Esophagus squamous epithelium (tissue), 5 donors: ENCODE data around the gene PARVA. TPM values are rescaled to one million over a fixed set of nuclear protein-coding genes. Genes with fewer than 3 reads are reported as not detected.

Experiments
- DNase-seq: peaks from one replicate; lab custom pipeline; 2025; lab: John Stamatoyannopoulos, UW
- H3K27ac ChIP-seq, 4 donors: fragments of 200-600 bp; sonication (generic); one replicate each; pipeline ENCODE4 v1.5.1; 2016 to 2019; ENCODE audit warnings: mild to moderate bottlenecking in 1 of 4
- H3K27me3 ChIP-seq, 4 donors: fragments of 200-600 bp; sonication (generic); 1 replicate in 3 of 4; 2 replicates in 1 of 4; pipeline versions ENCODE4 v1.5.1 to v1.6.0; 2017 to 2021; ENCODE audit warnings: antibody characterized with exemption in 1 of 4
- H3K36me3 ChIP-seq, 3 donors: fragments of 200-600 bp; sonication (generic); one replicate each; pipeline ENCODE4 v1.5.1; 2016 to 2019
- H3K4me1 ChIP-seq, 3 donors: fragments of 200-600 bp; sonication (generic); one replicate each; pipeline ENCODE4 v1.5.1; 2017 to 2019
- H3K4me3 ChIP-seq, 4 donors: fragments of 200-600 bp; sonication (generic); 1 replicate in 3 of 4; 2 replicates in 1 of 4; pipeline ENCODE4 v1.5.1; 2016 to 2019; ENCODE audit warnings: mild to moderate bottlenecking in 2 of 4, moderate library complexity in 1 of 4
- H3K9me3 ChIP-seq, 3 donors: fragments of 200-600 bp; sonication (generic); one replicate each; pipeline ENCODE4 v1.5.1; 2016 to 2019
- CTCF ChIP-seq, 6 experiments: fragments of 450-650 bp in 4 of 6; fragments of 200-600 bp in 2 of 6; sonication (generic) in 2 of 6; IDR thresholded peaks; one replicate each; pipeline ENCODE4 v1.5.1; 2016 to 2019; ENCODE audit warnings: antibody characterized with exemption in 6 of 6, mild to moderate bottlenecking in 4 of 6, moderate library complexity in 4 of 6
- POLR2A ChIP-seq, 4 donors: fragments of 450-650 bp; IDR thresholded peaks; one replicate each; pipeline ENCODE4 v1.6.1; 2017; ENCODE audit warnings: antibody characterized with exemption in 4 of 4, mild to moderate bottlenecking in 4 of 4, moderate library complexity in 3 of 4
- WGBS, 2 donors: methylation state at CpG; one replicate each; pipeline ENCODE4 v1.1.5; 2018; 5-methylcytosine and 5-hydroxymethylcytosine counted together
- intact Hi-C: fragments of 100-400 bp; cut with DNase I; formaldehyde crosslinking; loops from one replicate; pipeline ENCODE4 v1.15.0; 2022
- total RNA-seq, 4 donors: library from RNA; depleted of rRNA; stranded (reverse); fragments of >200 nt; gene quantifications; one replicate each; pipeline ENCODE4 v1.1.0, GENCODE V29; 2016
- donor health status: DM: yes; HTN: yes; CAD: no.

PARVA gene
- total RNA-seq, 4 donors from 2014 or later, result 8.6 to 66.9 (median 16.2) TPM

GRCh38 chr11:12534549-12534948 lies 157.2 kb downstream of the PARVA start:
- TF ChIP-seq POLR2A (IDR thresholded peaks at IDR 0.05) (no peak), CTCF (IDR thresholded peaks at IDR 0.05) (no peak)
- H3K27me3 ChIP-seq, result no peaks in the 10 kb centered on the region
- no peak overlapping the region for H3K4me3 ChIP-seq
- peaks cover 0 to 17% (median 0%) of the 10 kb centered on the region in 3 donors for H3K36me3 ChIP-seq
- intact Hi-C loops, result no loop called here
- no peak for DNase-seq
- no peaks in the 10 kb centered on the region for H3K9me3 ChIP-seq
- no peak overlapping the region for H3K27ac ChIP-seq
- WGBS, 2 donors, result 85 to 94% methylated on average over 2 of the region's 2 CpGs
- H3K4me1 ChIP-seq, result peaks cover 0 to 45% (median 9%) of the 10 kb centered on the region in 3 donors

DNA sequence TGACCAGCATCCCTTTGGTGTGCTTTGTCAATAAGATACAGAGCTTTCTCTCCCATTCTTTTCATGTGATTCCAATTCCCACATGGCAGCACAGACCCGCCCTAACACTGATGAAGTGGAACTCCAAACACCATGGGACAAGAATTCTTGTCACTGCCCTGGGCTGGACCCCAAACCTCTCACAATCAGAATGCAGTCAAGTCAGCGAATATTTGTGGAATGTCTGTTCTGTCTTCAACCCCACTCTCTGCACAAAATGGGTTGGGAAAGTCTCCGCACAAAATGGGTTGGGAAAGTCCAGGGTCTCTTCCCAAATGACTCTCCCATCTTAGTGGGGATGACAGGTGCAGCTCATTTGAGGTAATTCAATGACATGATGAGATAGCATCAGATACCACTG lies 157.9 kb downstream of the PARVA start:
- peaks cover 0 to 45% (median 14%) of the 10 kb centered on the region in 3 donors for H3K4me1 ChIP-seq

DNA sequence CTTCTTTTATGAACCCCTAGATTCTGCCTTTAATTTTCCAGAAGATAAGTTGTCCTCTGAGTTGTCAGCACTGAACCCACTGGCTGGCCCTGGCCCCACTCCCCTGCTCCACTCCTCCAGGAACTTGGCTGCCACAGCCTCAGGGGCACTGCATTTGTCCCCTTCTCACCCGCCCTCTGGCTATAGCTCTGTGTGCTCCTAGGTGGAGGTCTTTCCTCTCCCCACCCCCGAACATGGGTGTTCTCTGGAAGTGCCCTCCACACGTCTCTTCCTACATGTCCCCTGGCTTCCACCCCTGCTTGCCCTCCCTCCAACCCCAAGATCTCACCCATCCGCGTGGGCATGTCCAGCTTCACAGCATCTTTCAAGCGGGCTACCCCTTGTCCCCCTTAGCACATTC lies 159.2 kb downstream of the PARVA start:
- Histone ChIP-seq H3K27ac (no peak overlapping the region), H3K36me3 (peaks cover 0 to 13% (median 0%) of the 10 kb centered on the region in 3 donors), H3K4me1 (peaks cover 0 to 50% (median 21%) of the 10 kb centered on the region in 3 donors), H3K4me3 (no peak overlapping the region), H3K9me3 (no peaks in the 10 kb centered on the region), H3K27me3 (no peaks in the 10 kb centered on the region)
- intact Hi-C loops, result no loop called here
- TF ChIP-seq POLR2A (IDR thresholded peaks at IDR 0.05) (no peak), CTCF (IDR thresholded peaks at IDR 0.05) (no peak)
- DNase-seq, result no peak
- 77 to 84% methylated on average over 6 of the region's 6 CpGs for WGBS, 2 donors

More for the DNA sequence above, 157.9 kb downstream of the PARVA start:
- Histone ChIP-seq H3K36me3 (peaks cover 0 to 17% (median 0%) of the 10 kb centered on the region in 3 donors), H3K4me3 (no peak overlapping the region), H3K27ac (no peak overlapping the region), H3K9me3 (no peaks in the 10 kb centered on the region), H3K27me3 (no peaks in the 10 kb centered on the region)
- no peak for TF ChIP-seq CTCF (IDR thresholded peaks at IDR 0.05)
- intact Hi-C loops, result no loop called here
- DNase-seq, result no peak
- 54 to 100% methylated on average over 1 to 2 of the region's 3 CpGs for WGBS, 2 donors

GRCh38 chr11:12537778-12538401 lies 160.5 kb downstream of the PARVA start:
- Histone ChIP-seq H3K36me3 (peaks cover 0 to 5% (median 0%) of the 10 kb centered on the region in 3 donors), H3K4me1 (peaks cover 0 to 46% (median 22%) of the 10 kb centered on the region in 3 donors), H3K27me3 (no peaks in the 10 kb centered on the region), H3K27ac (peak overlapping the region in 2 of 4 donors; percentile 25 to 47), H3K4me3 (no peak overlapping the region), H3K9me3 (no peaks in the 10 kb centered on the region)
- DNase-seq, result no peak
- no peak for TF ChIP-seq CTCF (IDR thresholded peaks at IDR 0.05)
- TF ChIP-seq POLR2A (IDR thresholded peaks at IDR 0.05), result no peak
- intact Hi-C loops, result no loop called here
- 71 to 90% methylated on average over 4 to 6 of the region's 6 CpGs for WGBS, 2 donors

- intact Hi-C loops, result no loop called here
- Histone ChIP-seq H3K27me3 (no peaks in the 10 kb centered on the region), H3K9me3 (no peaks in the 10 kb centered on the region), H3K4me3 (no peak overlapping the region), H3K4me1 (peaks cover 0 to 46% (median 22%) of the 10 kb centered on the region in 3 donors), H3K27ac (peak overlapping the region; percentile 53 to 78 (median 66)), H3K36me3 (no peaks in the 10 kb centered on the region)
- no peak for DNase-seq
- WGBS, 2 donors, result 69 to 92% methylated on average over 2 to 3 of the region's 3 CpGs
- TF ChIP-seq CTCF (IDR thresholded peaks at IDR 0.05), result no peak
- TF ChIP-seq POLR2A (IDR thresholded peaks at IDR 0.05), result no peak
These were observed 161.6 kb downstream of the PARVA start for GRCh38 chr11:12538889-12539421.
